HepG2 (cell line): ENCODE data around the gene C11orf68. TPM values are rescaled to one million over a fixed set of nuclear protein-coding genes. Genes with fewer than 3 reads are reported as not detected.

ENCODE experiments used
- CHCHD3 ChIP-seq: sonication (generic); formaldehyde crosslinking; IDR thresholded peaks from 2 replicates; pipeline ENCODE4 v1.8.0; 2022; ENCODE audit warnings: mild to moderate bottlenecking, missing genetic modification reagents, moderate library complexity
- CREM ChIP-seq, 2 experiments: sonication (generic) in 1 of 2; formaldehyde crosslinking in 1 of 2; IDR thresholded peaks; 2 replicates each; pipeline versions ENCODE4 v1.4.0 to v1.6.1; 2016 to 2020; ENCODE audit warnings: antibody characterized with exemption in 1 of 2, mild to moderate bottlenecking in 1 of 2, missing genetic modification reagents in 1 of 2
- GTF2F1 ChIP-seq: fragments of 150-350 bp; IDR thresholded peaks from 2 replicates; pipeline ENCODE4 v1.6.1; 2014; ENCODE audit warnings: low read length
- MXI1 ChIP-seq: IDR thresholded peaks from 3 replicates; pipeline ENCODE4 v1.6.1; 2012; ENCODE audit warnings: low read depth, low read length, inconsistent platforms, borderline replicate concordance
- MZF1 ChIP-seq: sonication (generic); formaldehyde crosslinking; IDR thresholded peaks from 2 replicates; pipeline ENCODE4 v1.8.1; 2023; ENCODE audit warnings: mild to moderate bottlenecking, missing genetic modification reagents, borderline replicate concordance
- NCOR1 ChIP-seq: fragments of 200-600 bp; sonication (generic); IDR thresholded peaks from 2 replicates; pipeline ENCODE4 v1.7.0; 2017; ENCODE audit warnings: antibody characterized with exemption, low read length, borderline replicate concordance
- SMAD1 ChIP-seq: sonication (generic); formaldehyde crosslinking; IDR thresholded peaks from 2 replicates; pipeline ENCODE4 v1.4.0; 2020; ENCODE audit warnings: missing genetic modification reagents, low read depth, mild to moderate bottlenecking, borderline replicate concordance
- SRSF4 ChIP-seq: fragments of 200-400 bp; formaldehyde crosslinking; IDR thresholded peaks from one replicate; pipeline ENCODE4 v1.6.1; 2018; ENCODE audit warnings: mild to moderate bottlenecking, low read depth, low read length, moderate library complexity; ENCODE audit not compliant: poor library complexity, severe bottlenecking
- THYN1 ChIP-seq: sonication (generic); formaldehyde crosslinking; IDR thresholded peaks from 2 replicates; pipeline ENCODE4 v1.8.1; 2023; ENCODE audit warnings: low read depth, mild to moderate bottlenecking, moderate library complexity, missing genetic modification reagents, borderline replicate concordance
- ZNF460 ChIP-seq: sonication (generic); formaldehyde crosslinking; IDR thresholded peaks from 2 replicates; pipeline ENCODE4 v1.5.1; 2020; ENCODE audit warnings: missing genetic modification reagents, mild to moderate bottlenecking, borderline replicate concordance
- ZNF563 ChIP-seq: sonication (generic); formaldehyde crosslinking; IDR thresholded peaks from 2 replicates; pipeline ENCODE4 v1.8.0; 2022; ENCODE audit warnings: mild to moderate bottlenecking, moderate library complexity, missing genetic modification reagents
- ZNF724P ChIP-seq: sonication (generic); formaldehyde crosslinking; IDR thresholded peaks from 2 replicates; pipeline ENCODE4 v1.8.0; 2022; ENCODE audit warnings: missing genetic modification reagents, borderline replicate concordance
- ZNF766 ChIP-seq: sonication (generic); formaldehyde crosslinking; IDR thresholded peaks from 2 replicates; pipeline ENCODE4 v1.5.0; 2020; ENCODE audit warnings: missing genetic modification reagents, borderline replicate concordance
- ZNF775 ChIP-seq: sonication (generic); formaldehyde crosslinking; IDR thresholded peaks from 2 replicates; pipeline ENCODE4 v1.4.0; 2020; ENCODE audit warnings: missing genetic modification reagents, mild to moderate bottlenecking, moderate library complexity, borderline replicate concordance
- polyA plus RNA-seq, 8 experiments: library from polyadenylated mRNA; depleted of rRNA in 3 of 8; stranded (reverse) in 7 of 8; unstranded in 1 of 8; fragments of >200 nt; fragmentation: Illumina TruSeq in 4 of 8; extraction: Trizol in 4 of 8; gene quantifications; 2 replicates each; pipeline versions ENCODE4 v1.2.1 to v1.2.3, GENCODE V29; 2011 to 2016; ENCODE audit warnings: low read depth in 4 of 8, missing spikeins in 1 of 8, mixed read lengths in 1 of 8; ENCODE audit not compliant: insufficient read depth in 1 of 8
- total RNA-seq, 5 experiments: library from RNA; depleted of rRNA; stranded (reverse); fragments of >200 nt; fragmentation: Illumina TruSeq; extraction: Trizol; gene quantifications; 2 replicates each; pipeline ENCODE4 v1.2.3, GENCODE V29; 2016; ENCODE audit warnings: low read depth in 1 of 5
- TF ChIP-seq, protein P1 (sequence below): sonication (generic); formaldehyde crosslinking; IDR thresholded peaks from 2 replicates; pipeline ENCODE4 v1.5.1; 2020; ENCODE audit warnings: missing genetic modification reagents, mild to moderate bottlenecking, borderline replicate concordance
- TF ChIP-seq, protein P2 (sequence below): sonication (generic); formaldehyde crosslinking; IDR thresholded peaks from 2 replicates; pipeline ENCODE4 v1.5.0; 2020; ENCODE audit warnings: mild to moderate bottlenecking, missing genetic modification reagents
- TF ChIP-seq, protein P3 (sequence below): sonication (generic); formaldehyde crosslinking; IDR thresholded peaks from 2 replicates; pipeline ENCODE4 v1.8.0; 2022; ENCODE audit warnings: mild to moderate bottlenecking, missing genetic modification reagents; ENCODE audit not compliant: insufficient replicate concordance
- TF ChIP-seq, protein P4 (sequence below): sonication (generic); formaldehyde crosslinking; IDR thresholded peaks from 2 replicates; pipeline ENCODE4 v1.5.0; 2020; ENCODE audit warnings: mild to moderate bottlenecking, missing genetic modification reagents, borderline replicate concordance
- TF ChIP-seq, protein P5 (sequence below): sonication (generic); formaldehyde crosslinking; IDR thresholded peaks from 2 replicates; pipeline ENCODE4 v1.4.0; 2020; ENCODE audit warnings: missing genetic modification reagents

The C11orf68 gene
- total and polyA plus RNA-seq, 2 of the 13 experiments (the other 11 are each of a cell fraction or from before 2014, with no cell fraction given) = 8.4 to 28.3 TPM

DNA sequence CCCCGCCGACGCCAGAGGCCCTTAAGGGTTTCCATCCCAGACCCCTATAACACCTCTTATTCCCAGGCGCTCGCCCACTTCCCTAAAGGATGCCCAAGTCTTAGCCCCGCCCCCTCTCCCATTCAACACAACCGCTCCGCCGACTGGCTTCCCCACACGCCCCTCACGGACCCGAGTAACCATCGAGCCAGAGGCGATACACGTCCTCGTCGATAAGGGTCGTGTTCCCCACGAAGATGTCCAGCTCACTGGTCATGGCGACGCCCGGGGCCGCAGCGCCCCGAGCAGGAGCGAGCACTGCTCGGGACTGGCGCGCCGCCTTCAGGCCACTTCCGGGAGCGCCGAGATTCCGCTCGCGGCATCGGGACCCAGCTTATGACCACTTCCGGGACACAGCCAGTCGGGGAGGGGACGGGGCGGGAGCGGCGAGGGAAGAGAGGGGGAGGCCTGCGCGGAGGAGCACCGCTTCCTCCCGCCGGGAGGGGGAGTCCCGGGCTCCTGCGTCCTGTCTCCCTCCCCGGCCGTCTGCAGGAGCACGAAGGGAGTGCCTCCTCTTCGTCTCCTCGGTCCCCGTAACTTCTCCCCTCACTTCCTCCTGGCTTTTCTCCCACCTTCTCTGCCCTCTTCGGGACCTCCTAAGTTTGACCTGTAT lies 30.6 kb downstream of the C11orf68 start, which contains the start of gene FIBP (continued):
- TF ChIP-seq SMAD1 (peak; percentile 76; the same call in 1 of the 2 replicates), ZNF775 (no peak), ZNF460 (CRISPR knock-in tag) (no peak), NCOR1 (no peak), MXI1 (peak; percentile 70; the same call in 1 of the 3 replicates), ZNF724P (CRISPR knock-in tag) (no peak; the same call in 1 of the 2 replicates), CREM (IDR thresholded peaks at IDR 0.05) (peak; percentile 71), CREM (CRISPR knock-in tag; IDR thresholded peaks at IDR 0.05) (peak; percentile 5; the same call in 1 of the 2 replicates), SRSF4 (no peak), CHCHD3 (CRISPR knock-in tag) (no peak), THYN1 (no peak), GTF2F1 (no peak), ZNF766 (CRISPR knock-in tag) (no peak), ZNF563 (CRISPR knock-in tag) (no peak), MZF1 (CRISPR knock-in tag) (no peak)
- TF ChIP-seq, protein P1, sequence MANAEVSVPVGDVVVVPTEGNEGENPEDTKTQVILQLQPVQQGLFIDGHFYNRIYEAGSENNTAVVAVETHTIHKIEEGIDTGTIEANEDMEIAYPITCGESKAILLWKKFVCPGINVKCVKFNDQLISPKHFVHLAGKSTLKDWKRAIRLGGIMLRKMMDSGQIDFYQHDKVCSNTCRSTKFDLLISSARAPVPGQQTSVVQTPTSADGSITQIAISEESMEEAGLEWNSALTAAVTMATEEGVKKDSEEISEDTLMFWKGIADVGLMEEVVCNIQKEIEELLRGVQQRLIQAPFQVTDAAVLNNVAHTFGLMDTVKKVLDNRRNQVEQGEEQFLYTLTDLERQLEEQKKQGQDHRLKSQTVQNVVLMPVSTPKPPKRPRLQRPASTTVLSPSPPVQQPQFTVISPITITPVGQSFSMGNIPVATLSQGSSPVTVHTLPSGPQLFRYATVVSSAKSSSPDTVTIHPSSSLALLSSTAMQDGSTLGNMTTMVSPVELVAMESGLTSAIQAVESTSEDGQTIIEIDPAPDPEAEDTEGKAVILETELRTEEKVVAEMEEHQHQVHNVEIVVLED (CRISPR knock-in tag) = peak; percentile 72; the same call in 1 of the 2 replicates
- TF ChIP-seq, protein P2, sequence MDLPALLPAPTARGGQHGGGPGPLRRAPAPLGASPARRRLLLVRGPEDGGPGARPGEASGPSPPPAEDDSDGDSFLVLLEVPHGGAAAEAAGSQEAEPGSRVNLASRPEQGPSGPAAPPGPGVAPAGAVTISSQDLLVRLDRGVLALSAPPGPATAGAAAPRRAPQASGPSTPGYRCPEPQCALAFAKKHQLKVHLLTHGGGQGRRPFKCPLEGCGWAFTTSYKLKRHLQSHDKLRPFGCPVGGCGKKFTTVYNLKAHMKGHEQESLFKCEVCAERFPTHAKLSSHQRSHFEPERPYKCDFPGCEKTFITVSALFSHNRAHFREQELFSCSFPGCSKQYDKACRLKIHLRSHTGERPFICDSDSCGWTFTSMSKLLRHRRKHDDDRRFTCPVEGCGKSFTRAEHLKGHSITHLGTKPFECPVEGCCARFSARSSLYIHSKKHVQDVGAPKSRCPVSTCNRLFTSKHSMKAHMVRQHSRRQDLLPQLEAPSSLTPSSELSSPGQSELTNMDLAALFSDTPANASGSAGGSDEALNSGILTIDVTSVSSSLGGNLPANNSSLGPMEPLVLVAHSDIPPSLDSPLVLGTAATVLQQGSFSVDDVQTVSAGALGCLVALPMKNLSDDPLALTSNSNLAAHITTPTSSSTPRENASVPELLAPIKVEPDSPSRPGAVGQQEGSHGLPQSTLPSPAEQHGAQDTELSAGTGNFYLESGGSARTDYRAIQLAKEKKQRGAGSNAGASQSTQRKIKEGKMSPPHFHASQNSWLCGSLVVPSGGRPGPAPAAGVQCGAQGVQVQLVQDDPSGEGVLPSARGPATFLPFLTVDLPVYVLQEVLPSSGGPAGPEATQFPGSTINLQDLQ = no peak
- TF ChIP-seq, protein P3, sequence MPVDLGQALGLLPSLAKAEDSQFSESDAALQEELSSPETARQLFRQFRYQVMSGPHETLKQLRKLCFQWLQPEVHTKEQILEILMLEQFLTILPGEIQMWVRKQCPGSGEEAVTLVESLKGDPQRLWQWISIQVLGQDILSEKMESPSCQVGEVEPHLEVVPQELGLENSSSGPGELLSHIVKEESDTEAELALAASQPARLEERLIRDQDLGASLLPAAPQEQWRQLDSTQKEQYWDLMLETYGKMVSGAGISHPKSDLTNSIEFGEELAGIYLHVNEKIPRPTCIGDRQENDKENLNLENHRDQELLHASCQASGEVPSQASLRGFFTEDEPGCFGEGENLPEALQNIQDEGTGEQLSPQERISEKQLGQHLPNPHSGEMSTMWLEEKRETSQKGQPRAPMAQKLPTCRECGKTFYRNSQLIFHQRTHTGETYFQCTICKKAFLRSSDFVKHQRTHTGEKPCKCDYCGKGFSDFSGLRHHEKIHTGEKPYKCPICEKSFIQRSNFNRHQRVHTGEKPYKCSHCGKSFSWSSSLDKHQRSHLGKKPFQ (CRISPR knock-in tag) = peak; percentile 22
- TF ChIP-seq, protein P4, sequence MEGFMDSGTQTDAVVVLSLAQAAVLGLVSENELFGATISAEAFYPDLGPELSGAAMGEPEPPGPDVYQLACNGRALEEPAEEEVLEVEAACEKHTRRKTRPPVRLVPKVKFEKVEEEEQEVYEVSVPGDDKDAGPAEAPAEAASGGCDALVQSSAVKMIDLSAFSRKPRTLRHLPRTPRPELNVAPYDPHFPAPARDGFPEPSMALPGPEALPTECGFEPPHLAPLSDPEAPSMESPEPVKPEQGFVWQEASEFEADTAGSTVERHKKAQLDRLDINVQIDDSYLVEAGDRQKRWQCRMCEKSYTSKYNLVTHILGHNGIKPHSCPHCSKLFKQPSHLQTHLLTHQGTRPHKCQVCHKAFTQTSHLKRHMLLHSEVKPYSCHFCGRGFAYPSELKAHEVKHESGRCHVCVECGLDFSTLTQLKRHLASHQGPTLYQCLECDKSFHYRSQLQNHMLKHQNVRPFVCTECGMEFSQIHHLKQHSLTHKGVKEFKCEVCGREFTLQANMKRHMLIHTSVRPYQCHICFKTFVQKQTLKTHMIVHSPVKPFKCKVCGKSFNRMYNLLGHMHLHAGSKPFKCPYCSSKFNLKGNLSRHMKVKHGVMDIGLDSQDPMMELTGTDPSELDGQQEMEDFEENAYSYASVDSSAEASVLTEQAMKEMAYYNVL = no peak
- TF ChIP-seq, protein P5, sequence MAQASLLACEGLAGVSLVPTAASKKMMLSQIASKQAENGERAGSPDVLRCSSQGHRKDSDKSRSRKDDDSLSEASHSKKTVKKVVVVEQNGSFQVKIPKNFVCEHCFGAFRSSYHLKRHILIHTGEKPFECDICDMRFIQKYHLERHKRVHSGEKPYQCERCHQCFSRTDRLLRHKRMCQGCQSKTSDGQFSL = 0 out of 2 replicates have a peak, but pooled peaks have one; percentile 25
